Measurements from ENCODE around the gene HAP1.
"Not testable (repeated sequence)": the region's sequence is repeated elsewhere in the genome, so short reads cannot be mapped to it uniquely, and the experiment has no call there.

HAP1 gene

GRCh38 chr17:41734139-41734948 lies at the start of gene HAP1:
HAP1 (minus strand) TSS chr17:41734643; CDS start chr17:41734634, 9 bp downstream.
- no peak for DNase-seq

GRCh38 chr17:41782142-41782541 lies 47.7 kb upstream of the HAP1 start:
- no peak for DNase-seq

GRCh38 chr17:41781404-41782110 lies 47.1 kb upstream of the HAP1 start:
- no peak for DNase-seq

- DNase-seq, result no peak
Observed at GRCh38 chr17:41779954-41780353, 45.5 kb upstream of the HAP1 start.

- DNase-seq, result no peak
Observed at GRCh38 chr17:41777574-41778188, 43.2 kb upstream of the HAP1 start.

- DNase-seq, result no peak
Observed at GRCh38 chr17:41777157-41777573, 42.7 kb upstream of the HAP1 start.

- DNase-seq, result not testable (repeated sequence)
Observed at GRCh38 chr17:41776262-41776900, 41.9 kb upstream of the HAP1 start.

GRCh38 chr17:41775394-41776226 lies 41.2 kb upstream of the HAP1 start:
- no peak for DNase-seq

- no peak for DNase-seq
Observed at GRCh38 chr17:41773731-41774193, 39.3 kb upstream of the HAP1 start.

- DNase-seq, result no peak
Observed at GRCh38 chr17:41773190-41773588, 38.7 kb upstream of the HAP1 start.

- no peak for DNase-seq
Observed at GRCh38 chr17:41772586-41773189, 38.2 kb upstream of the HAP1 start.

- DNase-seq, result no peak
Observed at GRCh38 chr17:41772218-41772585, 37.8 kb upstream of the HAP1 start.

- DNase-seq, result no peak
Observed at GRCh38 chr17:41771389-41772206, 37.2 kb upstream of the HAP1 start.

GRCh38 chr17:41769985-41770384 lies 35.5 kb upstream of the HAP1 start:
- DNase-seq, result no peak

GRCh38 chr17:41769346-41769862 lies 35.0 kb upstream of the HAP1 start:
- DNase-seq, result no peak

- no peak for DNase-seq
Observed at GRCh38 chr17:41768682-41769288, 34.3 kb upstream of the HAP1 start.

- DNase-seq, result no peak
Observed at GRCh38 chr17:41767324-41768042, 33.0 kb upstream of the HAP1 start.

- no peak for DNase-seq
Observed at GRCh38 chr17:41766135-41766534, 31.7 kb upstream of the HAP1 start.

- no peak for DNase-seq
Observed at GRCh38 chr17:41763327-41763726, 28.9 kb upstream of the HAP1 start.

GRCh38 chr17:41762841-41763240 lies 28.4 kb upstream of the HAP1 start:
- DNase-seq, result no peak
